K562 (cell line): Measurements from ENCODE around the gene TTC31. TPM values are rescaled to one million over a fixed set of nuclear protein-coding genes. Genes with fewer than 3 reads are reported as not detected.
A peak's percentile ranks its signal among the peaks of the same experiment; 100 is the strongest.

Source experiments
- BCOR ChIP-seq: fragments of 450-650 bp; IDR thresholded peaks from 2 replicates; pipeline ENCODE4 v1.6.1; 2016
- E2F6 ChIP-seq, 2 experiments: IDR thresholded peaks; 2 replicates each; pipeline ENCODE4 v1.6.1; 2011; ENCODE audit warnings: borderline replicate concordance in 1 of 2, control low read depth in 1 of 2, low read depth in 1 of 2, low read length in 1 of 2, mild to moderate bottlenecking in 1 of 2, mixed read lengths in 1 of 2, moderate library complexity in 1 of 2; ENCODE audit not compliant: insufficient read depth in 1 of 2, insufficient read length in 1 of 2, poor library complexity in 1 of 2, severe bottlenecking in 1 of 2; ENCODE audit errors: extremely low read depth in 1 of 2
- ELF1 ChIP-seq: fragments of 200-800 bp; sonication (Bioruptor generic); IDR thresholded peaks from 2 replicates; pipeline ENCODE4 v1.6.1; 2016; ENCODE audit warnings: missing genetic modification characterization, missing compliant biosample characterization
- ETV1 ChIP-seq: fragments of 450-650 bp; conservative IDR thresholded peaks from 2 replicates; pipeline ENCODE4 v1.6.1; 2016; ENCODE audit warnings: missing genetic modification characterization, control low read depth, low read depth, missing compliant biosample characterization
- FIP1L1 ChIP-seq: fragments of 200-400 bp; formaldehyde crosslinking; IDR thresholded peaks from 2 replicates; pipeline ENCODE4 v1.6.1; 2018; ENCODE audit warnings: mild to moderate bottlenecking, low read depth, low read length; ENCODE audit not compliant: poor library complexity, severe bottlenecking
- KLF13 ChIP-seq: fragments of 450-650 bp; IDR thresholded peaks from 2 replicates; pipeline ENCODE4 v1.6.1; 2016; ENCODE audit warnings: missing genetic modification characterization, low read depth, mild to moderate bottlenecking, missing compliant biosample characterization, moderate library complexity, borderline replicate concordance
- MIER1 ChIP-seq: fragments of 450-650 bp; IDR thresholded peaks from 2 replicates; pipeline ENCODE4 v1.6.1; 2016; ENCODE audit warnings: antibody characterized with exemption, mild to moderate bottlenecking, low read depth
- MNT ChIP-seq, 2 experiments: fragments of 450-650 bp; conservative IDR thresholded peaks; 2 replicates each; pipeline ENCODE4 v1.6.1; 2017; ENCODE audit warnings: mild to moderate bottlenecking in 2 of 2, moderate library complexity in 2 of 2
- NR1H2 ChIP-seq: sonication (generic); formaldehyde crosslinking; IDR thresholded peaks from 2 replicates; pipeline ENCODE4 v1.4.0; 2020; ENCODE audit warnings: mild to moderate bottlenecking, missing genetic modification reagents
- SAP30 ChIP-seq: fragments of 200-600 bp; sonication (generic); IDR thresholded peaks from 2 replicates; pipeline ENCODE4 v1.6.1; 2012; ENCODE audit warnings: borderline replicate concordance, low read depth, mild to moderate bottlenecking, moderate library complexity, low read length, control low read depth, inconsistent platforms; ENCODE audit not compliant: insufficient read depth, poor library complexity, severe bottlenecking
- TEAD2 ChIP-seq: fragments of 450-650 bp; IDR thresholded peaks from 2 replicates; pipeline ENCODE4 v1.6.1; 2016; ENCODE audit warnings: missing genetic modification characterization, control low read depth, missing compliant biosample characterization
- XRCC3 ChIP-seq: fragments of 450-650 bp; IDR thresholded peaks from 2 replicates; pipeline ENCODE4 v1.6.1; 2017; ENCODE audit warnings: mild to moderate bottlenecking, moderate library complexity
- ZKSCAN8 ChIP-seq: fragments of 200-800 bp; sonication (Bioruptor generic); IDR thresholded peaks from 2 replicates; pipeline ENCODE4 v1.6.1; 2016; ENCODE audit warnings: missing genetic modification characterization, missing compliant biosample characterization
- ZNF124 ChIP-seq: sonication (generic); formaldehyde crosslinking; IDR thresholded peaks from 2 replicates; pipeline ENCODE4 v1.8.1; 2022; ENCODE audit warnings: missing genetic modification reagents
- ZNF398 ChIP-seq: fragments of 250-450 bp; sonication (Bioruptor Pico); IDR thresholded peaks from 2 replicates; pipeline ENCODE4 v1.8.0; 2021; ENCODE audit warnings: moderate library complexity, mild to moderate bottlenecking, inconsistent platforms
- ZNF589 ChIP-seq: fragments of 200-800 bp; sonication (Bioruptor generic); IDR thresholded peaks from 2 replicates; pipeline ENCODE4 v1.6.1; 2016; ENCODE audit warnings: low read depth, missing genetic modification characterization, missing compliant biosample characterization
- polyA plus RNA-seq, 8 experiments: library from polyadenylated mRNA; depleted of rRNA in 4 of 8; stranded (reverse) in 5 of 8; unstranded in 3 of 8; fragments of >200 nt; fragmentation: Nextera tagmentation in 2 of 8; fragmentation: Illumina TruSeq in 1 of 8; extraction: Ambion mirVana in 2 of 8; extraction: Trizol in 1 of 8; gene quantifications; 2 replicates each; pipeline versions ENCODE4 v1.2.1 to v1.2.3, GENCODE V29; 2011 to 2014; ENCODE audit warnings: inconsistent platforms in 1 of 8, missing spikeins in 1 of 8
- total RNA-seq, 7 experiments: library from RNA; depleted of rRNA in 6 of 7; stranded (reverse); fragments of >200 nt in 6 of 7; fragmentation: Illumina TruSeq in 2 of 7; extraction: Trizol in 2 of 7; gene quantifications; 2 replicates each; pipeline versions ENCODE4 v1.2.1 to v1.2.3, GENCODE V29; 2011 to 2021; ENCODE audit warnings: low replicate concordance in 1 of 7
- TF ChIP-seq, protein P1 (sequence below), 2 experiments: fragments of 200-800 bp in 1 of 2; sonication (Bioruptor generic) in 1 of 2; sonication (generic) in 1 of 2; formaldehyde crosslinking in 1 of 2; IDR thresholded peaks in 1 of 2; conservative IDR thresholded peaks in 1 of 2; 2 replicates each; pipeline versions ENCODE4 v1.5.0 to v1.6.1; 2016 to 2020; ENCODE audit warnings: missing compliant biosample characterization in 1 of 2, missing genetic modification characterization in 1 of 2, missing genetic modification reagents in 1 of 2

TTC31 gene
- total and polyA plus RNA-seq, 9 of the 15 experiments (the other 6 are each of a cell fraction or from before 2014, with no cell fraction given) = 4.7 to 30.5 (median 15.9) TPM

- TF ChIP-seq ZNF589 (peak; percentile 60; the same call in 1 of the 2 replicates), SAP30 (no peak), ELF1 (0 out of 2 replicates have a peak, but pooled peaks have one; percentile 21), TEAD2 (tag) (no peak), ETV1 (no peak), NR1H2 (no peak), MIER1 (peak; percentile 58; the same call in 1 of the 2 replicates), FIP1L1 (no peak), KLF13 (tag) (no peak), E2F6 (IDR thresholded peaks at IDR 0.05; ENCODE audit: borderline replicate concordance in 1 of 2, extremely low read depth in 1 of 2, insufficient read depth in 1 of 2, insufficient read length in 1 of 2, low read depth in 1 of 2, low read length in 1 of 2, poor library complexity in 1 of 2, severe bottlenecking in 1 of 2) (peak; percentile 98), ZNF398 (CRISPR knock-in tag) (no peak), BCOR (peak; percentile 67), MNT (conservative IDR thresholded peaks at IDR 0.05) (peak; percentile 73 to 90), XRCC3 (no peak), ZKSCAN8 (CRISPR knock-in tag) (no peak), ZNF124 (no peak)
- TF ChIP-seq, protein P1, sequence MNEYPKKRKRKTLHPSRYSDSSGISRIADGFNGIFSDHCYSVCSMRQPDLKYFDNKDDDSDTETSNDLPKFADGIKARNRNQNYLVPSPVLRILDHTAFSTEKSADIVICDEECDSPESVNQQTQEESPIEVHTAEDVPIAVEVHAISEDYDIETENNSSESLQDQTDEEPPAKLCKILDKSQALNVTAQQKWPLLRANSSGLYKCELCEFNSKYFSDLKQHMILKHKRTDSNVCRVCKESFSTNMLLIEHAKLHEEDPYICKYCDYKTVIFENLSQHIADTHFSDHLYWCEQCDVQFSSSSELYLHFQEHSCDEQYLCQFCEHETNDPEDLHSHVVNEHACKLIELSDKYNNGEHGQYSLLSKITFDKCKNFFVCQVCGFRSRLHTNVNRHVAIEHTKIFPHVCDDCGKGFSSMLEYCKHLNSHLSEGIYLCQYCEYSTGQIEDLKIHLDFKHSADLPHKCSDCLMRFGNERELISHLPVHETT (CRISPR knock-in tag; conservative IDR thresholded peaks at IDR 0.05 in 1 of 2, IDR thresholded peaks at IDR 0.05 in 1 of 2) = peak in 1 of 2 experiments; percentile 28; a peak in 1 of 4 replicates
Observed at GRCh38 chr2:74530239-74531187, 47.6 kb downstream of the TTC31 start (continued).
